ENCODE results near the gene EDC4.
A peak's percentile ranks its signal among the peaks of the same experiment; 100 is the strongest.

Gene EDC4

GRCh38 chr16:67881621-67882161 lies 8.8 kb downstream of the EDC4 start:
- peaks cover 79% of the 10 kb centered on the region for H3K36me3 ChIP-seq (replicated peaks)
- in situ Hi-C loops (cut with HindIII; ENCODE audit: low pct_ligation_motif_present, low sequenced_read_pairs): no loop called here

DNA sequence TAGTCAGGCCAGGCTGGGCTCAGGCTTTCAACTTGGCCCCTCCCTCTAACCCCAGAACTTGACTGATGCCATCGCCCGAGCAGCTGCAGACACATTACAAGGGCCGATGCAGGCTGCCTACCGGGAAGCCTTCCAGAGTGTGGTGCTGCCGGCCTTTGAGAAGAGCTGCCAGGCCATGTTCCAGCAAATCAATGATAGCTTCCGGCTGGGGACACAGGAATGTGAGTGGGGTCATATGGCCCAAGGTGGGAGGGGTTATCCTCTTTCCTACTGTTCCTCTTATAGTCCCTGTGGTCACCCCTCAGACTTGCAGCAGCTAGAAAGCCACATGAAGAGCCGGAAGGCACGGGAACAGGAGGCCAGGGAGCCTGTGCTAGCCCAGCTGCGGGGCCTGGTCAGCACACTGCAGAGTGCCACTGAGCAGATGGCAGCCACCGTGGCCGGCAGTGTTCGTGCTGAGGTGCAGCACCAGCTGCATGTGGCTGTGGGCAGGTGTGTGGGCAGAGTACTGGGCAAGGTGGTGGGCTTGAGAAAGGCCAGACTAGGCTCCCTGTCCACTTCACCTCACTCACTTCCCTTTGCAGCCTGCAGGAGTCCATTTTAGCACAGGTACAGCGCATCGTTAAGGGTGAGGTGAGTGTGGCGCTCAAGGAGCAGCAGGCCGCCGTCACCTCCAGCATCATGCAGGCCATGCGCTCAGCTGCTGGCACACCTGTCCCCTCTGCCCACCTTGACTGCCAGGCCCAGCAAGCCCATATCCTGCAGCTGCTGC lies 9.7 kb downstream of the EDC4 start:
- no peak overlapping the region for H3K4me3 ChIP-seq (ENCODE audit: low read depth, low read length)
- H3K27me3 ChIP-seq (replicated peaks): no peaks in the 10 kb centered on the region
- peaks cover 74% of the 10 kb centered on the region for H3K36me3 ChIP-seq (replicated peaks)
- TF ChIP-seq, protein P1, sequence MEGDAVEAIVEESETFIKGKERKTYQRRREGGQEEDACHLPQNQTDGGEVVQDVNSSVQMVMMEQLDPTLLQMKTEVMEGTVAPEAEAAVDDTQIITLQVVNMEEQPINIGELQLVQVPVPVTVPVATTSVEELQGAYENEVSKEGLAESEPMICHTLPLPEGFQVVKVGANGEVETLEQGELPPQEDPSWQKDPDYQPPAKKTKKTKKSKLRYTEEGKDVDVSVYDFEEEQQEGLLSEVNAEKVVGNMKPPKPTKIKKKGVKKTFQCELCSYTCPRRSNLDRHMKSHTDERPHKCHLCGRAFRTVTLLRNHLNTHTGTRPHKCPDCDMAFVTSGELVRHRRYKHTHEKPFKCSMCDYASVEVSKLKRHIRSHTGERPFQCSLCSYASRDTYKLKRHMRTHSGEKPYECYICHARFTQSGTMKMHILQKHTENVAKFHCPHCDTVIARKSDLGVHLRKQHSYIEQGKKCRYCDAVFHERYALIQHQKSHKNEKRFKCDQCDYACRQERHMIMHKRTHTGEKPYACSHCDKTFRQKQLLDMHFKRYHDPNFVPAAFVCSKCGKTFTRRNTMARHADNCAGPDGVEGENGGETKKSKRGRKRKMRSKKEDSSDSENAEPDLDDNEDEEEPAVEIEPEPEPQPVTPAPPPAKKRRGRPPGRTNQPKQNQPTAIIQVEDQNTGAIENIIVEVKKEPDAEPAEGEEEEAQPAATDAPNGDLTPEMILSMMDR (IDR thresholded peaks at IDR 0.05; ENCODE audit: low read depth, low read length, missing control alignments): no peak
- DNase-seq: no peak
- in situ Hi-C loops (cut with HindIII; ENCODE audit: low pct_ligation_motif_present, low sequenced_read_pairs): no loop called here
- H3K27ac ChIP-seq: no peak overlapping the region

More at GRCh38 chr16:67881621-67882161, 8.8 kb downstream of the EDC4 start:
- Histone ChIP-seq H3K27ac (no peak overlapping the region), H3K4me3 (ENCODE audit: low read depth, low read length) (no peak overlapping the region), H3K27me3 (replicated peaks) (no peaks in the 10 kb centered on the region)
- no peak for DNase-seq
- TF ChIP-seq, protein P1 (IDR thresholded peaks at IDR 0.05; ENCODE audit: low read depth, low read length, missing control alignments): no peak

- in situ Hi-C loops (cut with HindIII; ENCODE audit: low pct_ligation_motif_present, low sequenced_read_pairs): no loop called here
- no peak overlapping the region for H3K27ac ChIP-seq
- no peaks in the 10 kb centered on the region for H3K27me3 ChIP-seq (replicated peaks)
- H3K36me3 ChIP-seq (replicated peaks): peaks cover 66% of the 10 kb centered on the region
- no peak for DNase-seq
- H3K4me3 ChIP-seq (ENCODE audit: low read depth, low read length): no peak overlapping the region
- TF ChIP-seq, protein P1 (IDR thresholded peaks at IDR 0.05; ENCODE audit: low read depth, low read length, missing control alignments): no peak
Observed at GRCh38 chr16:67883146-67883871, 10.5 kb downstream of the EDC4 start.

- in situ Hi-C loops (cut with HindIII; ENCODE audit: low pct_ligation_motif_present, low sequenced_read_pairs): no loop called here
- TF ChIP-seq, protein P1 (IDR thresholded peaks at IDR 0.05; ENCODE audit: low read depth, low read length, missing control alignments): peak; percentile 92
- DNase-seq: no peak
- Histone ChIP-seq H3K27me3 (replicated peaks) (no peaks in the 10 kb centered on the region), H3K4me3 (ENCODE audit: low read depth, low read length) (no peak overlapping the region), H3K27ac (no peak overlapping the region), H3K36me3 (replicated peaks) (peaks cover 61% of the 10 kb centered on the region)
Observed at GRCh38 chr16:67883872-67884261, 11.0 kb downstream of the EDC4 start.

DNA sequence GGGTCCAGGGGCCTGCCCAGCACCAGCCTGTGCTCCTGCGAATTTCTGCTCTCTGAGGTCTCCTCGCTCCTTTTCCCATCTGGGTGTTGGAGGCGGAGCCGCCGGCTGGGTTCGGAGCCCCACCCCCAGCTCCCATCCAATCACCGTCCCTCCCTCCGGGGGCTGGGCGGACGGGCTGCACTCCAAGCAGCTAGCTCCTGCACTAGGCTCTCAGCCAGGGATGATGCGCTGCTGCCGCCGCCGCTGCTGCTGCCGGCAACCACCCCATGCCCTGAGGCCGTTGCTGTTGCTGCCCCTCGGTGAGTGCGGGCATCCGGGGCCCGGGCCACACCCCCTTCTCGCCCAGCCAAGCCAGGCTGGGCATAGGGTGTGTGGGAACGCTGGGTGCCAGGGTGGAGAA lies 11.8 kb downstream of the EDC4 start, which contains the start of gene NRN1L:
Gene NRN1L (plus strand): TSS at position 202 of the 400 bp plus-strand sequence. CDS start 19 bp downstream, at position 221.
- H3K4me3 ChIP-seq (ENCODE audit: low read depth, low read length): no peak within 1 kb of the TSS
- peaks cover 52% of the 10 kb centered on the region for H3K36me3 ChIP-seq (replicated peaks)
- H3K27me3 ChIP-seq (replicated peaks): no peaks in the 10 kb centered on the region
- H3K27ac ChIP-seq: no peak within 1 kb of the TSS
- peak; percentile 84 for DNase-seq
- TF ChIP-seq, protein P1 (IDR thresholded peaks at IDR 0.05; ENCODE audit: low read depth, low read length, missing control alignments): no peak
- in situ Hi-C loops (cut with HindIII; ENCODE audit: low pct_ligation_motif_present, low sequenced_read_pairs): no loop called here
